K562 (cell line): ENCODE data around the gene MLX. TPM values are rescaled to one million over a fixed set of nuclear protein-coding genes. Genes with fewer than 3 reads are reported as not detected.

Source experiments
- FOXJ2 ChIP-seq: fragments of 200-800 bp; sonication (Bioruptor generic); IDR thresholded peaks from 2 replicates; pipeline ENCODE4 v1.6.1; 2016; ENCODE audit warnings: missing genetic modification characterization, missing compliant biosample characterization
- KAT7 ChIP-seq: sonication (generic); formaldehyde crosslinking; IDR thresholded peaks from 2 replicates; pipeline ENCODE4 v1.8.0; 2022; ENCODE audit warnings: missing genetic modification reagents, mild to moderate bottlenecking, borderline replicate concordance
- MYC ChIP-seq, 2 experiments: fragments of 250-450 bp in 1 of 2; sonication (Bioruptor Pico) in 1 of 2; IDR thresholded peaks; 2 replicates each; pipeline versions ENCODE4 v1.5.1 to v1.6.1; 2012 to 2021; ENCODE audit warnings: low read depth in 2 of 2, borderline replicate concordance in 1 of 2, improper control_type of control experiment in 1 of 2, low read length in 1 of 2, mild to moderate bottlenecking in 1 of 2, moderate library complexity in 1 of 2
- NCOR1 ChIP-seq: fragments of 450-650 bp; IDR thresholded peaks from 2 replicates; pipeline ENCODE4 v1.6.1; 2016; ENCODE audit warnings: mild to moderate bottlenecking, moderate library complexity
- RBM17 ChIP-seq: fragments of 200-400 bp; formaldehyde crosslinking; IDR thresholded peaks from 2 replicates; pipeline ENCODE4 v1.6.1; 2017; ENCODE audit warnings: low read depth, mild to moderate bottlenecking, low read length, borderline replicate concordance
- TEAD2 ChIP-seq: fragments of 450-650 bp; IDR thresholded peaks from 2 replicates; pipeline ENCODE4 v1.6.1; 2016; ENCODE audit warnings: missing genetic modification characterization, control low read depth, missing compliant biosample characterization
- TEAD4 ChIP-seq, 2 experiments: sonication (generic) in 1 of 2; formaldehyde crosslinking in 1 of 2; IDR thresholded peaks; 2 replicates each; pipeline versions ENCODE4 v1.6.1 to v1.8.0; 2012 to 2022; ENCODE audit warnings: borderline replicate concordance in 1 of 2, inconsistent platforms in 1 of 2, low read length in 1 of 2, mild to moderate bottlenecking in 1 of 2, missing genetic modification reagents in 1 of 2
- TRIM24 ChIP-seq, 2 experiments: fragments of 450-650 bp; IDR thresholded peaks; 2 replicates each; pipeline ENCODE4 v1.6.1; 2016
- polyA plus RNA-seq, 8 experiments: library from polyadenylated mRNA; depleted of rRNA in 4 of 8; stranded (reverse) in 5 of 8; unstranded in 3 of 8; fragments of >200 nt; fragmentation: Nextera tagmentation in 2 of 8; fragmentation: Illumina TruSeq in 1 of 8; extraction: Ambion mirVana in 2 of 8; extraction: Trizol in 1 of 8; gene quantifications; 2 replicates each; pipeline versions ENCODE4 v1.2.1 to v1.2.3, GENCODE V29; 2011 to 2014; ENCODE audit warnings: inconsistent platforms in 1 of 8, missing spikeins in 1 of 8
- total RNA-seq, 7 experiments: library from RNA; depleted of rRNA in 6 of 7; stranded (reverse); fragments of >200 nt in 6 of 7; fragmentation: Illumina TruSeq in 2 of 7; extraction: Trizol in 2 of 7; gene quantifications; 2 replicates each; pipeline versions ENCODE4 v1.2.1 to v1.2.3, GENCODE V29; 2011 to 2021; ENCODE audit warnings: low replicate concordance in 1 of 7
- TF ChIP-seq, protein P1 (sequence below): fragments of 450-650 bp; formaldehyde crosslinking; IDR thresholded peaks from 2 replicates; pipeline ENCODE4 v1.4.0; 2022; ENCODE audit warnings: mild to moderate bottlenecking, moderate library complexity
- TF ChIP-seq, protein P2 (sequence below): fragments of 450-650 bp; IDR thresholded peaks from 2 replicates; pipeline ENCODE4 v1.6.1; 2016
- TF ChIP-seq, protein P3 (sequence below): fragments of 250-450 bp; sonication (Bioruptor Pico); IDR thresholded peaks from 2 replicates; pipeline ENCODE4 v1.5.0; 2021

The MLX gene
- total and polyA plus RNA-seq, 9 of the 15 experiments (the other 6 are each of a cell fraction or from before 2014, with no cell fraction given), result 42.9 to 100 (median 58.9) TPM

DNA sequence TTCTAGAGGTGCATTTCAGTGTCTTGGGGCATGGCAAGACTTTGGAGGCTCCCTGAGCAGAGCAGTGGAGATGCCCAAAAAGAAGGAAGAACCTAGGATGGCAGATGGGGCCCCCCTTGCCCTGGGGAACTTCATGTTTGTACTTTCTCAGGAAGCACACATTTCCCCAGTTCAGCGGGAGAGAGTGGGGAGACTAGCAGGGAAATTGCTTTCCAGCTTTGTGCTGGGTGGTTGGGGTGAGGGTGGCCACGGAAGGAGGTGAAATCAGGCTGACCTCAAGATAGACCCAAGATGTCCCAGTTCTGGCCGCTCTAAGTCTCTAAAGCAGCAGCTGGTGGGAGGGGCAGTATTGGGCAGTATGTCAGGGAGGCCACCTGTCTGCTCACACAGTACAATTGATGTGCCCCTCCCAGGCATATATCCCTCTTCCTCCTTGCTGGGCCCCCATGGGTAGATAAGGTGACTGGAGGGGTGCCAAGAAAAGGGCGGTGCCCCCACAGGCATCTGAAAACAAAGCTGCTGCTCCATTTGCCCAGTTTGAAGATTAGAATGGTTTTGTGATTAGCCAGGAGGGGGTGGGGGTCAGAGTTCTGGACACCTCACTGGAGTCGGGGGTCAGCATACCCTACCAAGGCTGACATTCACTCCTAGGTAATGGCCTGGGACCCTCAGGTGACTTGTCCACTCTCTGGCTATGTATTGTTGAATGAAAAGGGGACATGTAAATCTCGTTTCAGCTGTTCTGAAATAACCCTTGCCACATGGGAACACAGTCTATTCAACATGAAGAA, 48.0 kb upstream of the MLX start (continued):
- TF ChIP-seq, protein P1, sequence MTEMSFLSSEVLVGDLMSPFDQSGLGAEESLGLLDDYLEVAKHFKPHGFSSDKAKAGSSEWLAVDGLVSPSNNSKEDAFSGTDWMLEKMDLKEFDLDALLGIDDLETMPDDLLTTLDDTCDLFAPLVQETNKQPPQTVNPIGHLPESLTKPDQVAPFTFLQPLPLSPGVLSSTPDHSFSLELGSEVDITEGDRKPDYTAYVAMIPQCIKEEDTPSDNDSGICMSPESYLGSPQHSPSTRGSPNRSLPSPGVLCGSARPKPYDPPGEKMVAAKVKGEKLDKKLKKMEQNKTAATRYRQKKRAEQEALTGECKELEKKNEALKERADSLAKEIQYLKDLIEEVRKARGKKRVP (CRISPR knock-in tag), result no peak
- TF ChIP-seq MYC (IDR thresholded peaks at IDR 0.05; ENCODE audit: low read depth, low read length) (peak; percentile 42; the same call in 1 of the 2 replicates), MYC (CRISPR knock-in tag; IDR thresholded peaks at IDR 0.05; ENCODE audit: borderline replicate concordance, low read depth) (no peak), TRIM24 (IDR thresholded peaks at IDR 0.05) (peak; percentile 48 to 60; a peak in 1 of 4 replicates), FOXJ2 (peak; percentile 62; the same call in 1 of the 2 replicates), RBM17 (no peak), KAT7 (no peak), TEAD2 (tag) (0 out of 2 replicates have a peak, but pooled peaks have one; percentile 3), NCOR1 (peak; percentile 78), TEAD4 (IDR thresholded peaks at IDR 0.05; ENCODE audit: low read length) (peak; percentile 72), TEAD4 (CRISPR knock-in tag; IDR thresholded peaks at IDR 0.05; ENCODE audit: borderline replicate concordance) (no peak)
- TF ChIP-seq, protein P2, sequence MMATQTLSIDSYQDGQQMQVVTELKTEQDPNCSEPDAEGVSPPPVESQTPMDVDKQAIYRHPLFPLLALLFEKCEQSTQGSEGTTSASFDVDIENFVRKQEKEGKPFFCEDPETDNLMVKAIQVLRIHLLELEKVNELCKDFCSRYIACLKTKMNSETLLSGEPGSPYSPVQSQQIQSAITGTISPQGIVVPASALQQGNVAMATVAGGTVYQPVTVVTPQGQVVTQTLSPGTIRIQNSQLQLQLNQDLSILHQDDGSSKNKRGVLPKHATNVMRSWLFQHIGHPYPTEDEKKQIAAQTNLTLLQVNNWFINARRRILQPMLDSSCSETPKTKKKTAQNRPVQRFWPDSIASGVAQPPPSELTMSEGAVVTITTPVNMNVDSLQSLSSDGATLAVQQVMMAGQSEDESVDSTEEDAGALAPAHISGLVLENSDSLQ, result peak; percentile 62
- TF ChIP-seq, protein P3, sequence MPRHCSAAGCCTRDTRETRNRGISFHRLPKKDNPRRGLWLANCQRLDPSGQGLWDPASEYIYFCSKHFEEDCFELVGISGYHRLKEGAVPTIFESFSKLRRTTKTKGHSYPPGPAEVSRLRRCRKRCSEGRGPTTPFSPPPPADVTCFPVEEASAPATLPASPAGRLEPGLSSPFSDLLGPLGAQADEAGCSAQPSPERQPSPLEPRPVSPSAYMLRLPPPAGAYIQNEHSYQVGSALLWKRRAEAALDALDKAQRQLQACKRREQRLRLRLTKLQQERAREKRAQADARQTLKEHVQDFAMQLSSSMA (CRISPR knock-in tag), result no peak
- TF ChIP-seq, all 486 proteins: peak for 83
